H1 (cell line): ENCODE data around the gene OGFRL1. TPM values are rescaled to one million over a fixed set of nuclear protein-coding genes. Genes with fewer than 3 reads are reported as not detected.

ENCODE experiments used
- CTCF ChIA-PET: fragments of 300-600 bp; sonication (Branson Sonifier 250); formaldehyde crosslinking; loops from one replicate; lab custom pipeline; 2021; ENCODE audit not compliant: partially characterized antibody; lab: Charles Lee
- POLR2A ChIA-PET: fragments of 300-600 bp; sonication (Branson Sonifier 250); formaldehyde crosslinking; loops from one replicate; lab custom pipeline; 2021; ENCODE audit warnings: inconsistent platforms; ENCODE audit not compliant: partially characterized antibody; lab: Charles Lee
- DNase-seq, 2 experiments: peaks; one replicate each; pipeline versions ENCODE4 v3.0.0 to v3.0.0-alpha.2; 2010 to 2022; ENCODE audit warnings: low spot score in 2 of 2, low read depth in 1 of 2, mixed read lengths in 1 of 2
- FAIRE-seq: peaks from 2 replicates; lab custom pipeline; 2011; peaks lifted over from hg19 to GRCh38; lab: Jason Lieb, UNC
- H2AFZ ChIP-seq: 2 replicates; pipeline ENCODE4 v1.8.1; 2012; ENCODE audit warnings: low read length, inconsistent platforms
- H2AK5ac ChIP-seq: 2 replicates; pipeline ENCODE4 v1.6.1; 2013; ENCODE audit warnings: low read depth, low read length
- H2BK120ac ChIP-seq: replicated peaks from 2 replicates; pipeline ENCODE3; 2013; ENCODE audit warnings: low read depth, low read length, inconsistent platforms
- H2BK12ac ChIP-seq: 2 replicates; pipeline ENCODE4 v1.6.1; 2013; ENCODE audit warnings: low read depth, low read length
- H2BK15ac ChIP-seq: 2 replicates; pipeline ENCODE4 v1.6.1; 2013; ENCODE audit warnings: low read length
- H2BK20ac ChIP-seq: 2 replicates; pipeline ENCODE4 v1.6.1; 2013; ENCODE audit warnings: low read length
- H2BK5ac ChIP-seq: 2 replicates; pipeline ENCODE4 v1.6.1; 2013; ENCODE audit warnings: low read depth, low read length
- H3K14ac ChIP-seq: 2 replicates; pipeline ENCODE4 v1.6.1; 2013; ENCODE audit warnings: inconsistent platforms; ENCODE audit not compliant: insufficient read length
- H3K18ac ChIP-seq: 2 replicates; pipeline ENCODE4 v1.6.1; 2013; ENCODE audit warnings: low read length; ENCODE audit errors: extremely low read depth
- H3K23ac ChIP-seq: 2 replicates; pipeline ENCODE4 v1.6.1; 2013; ENCODE audit warnings: inconsistent platforms; ENCODE audit not compliant: insufficient read length
- H3K23me2 ChIP-seq: 2 replicates; pipeline ENCODE4 v1.6.1; 2013; ENCODE audit warnings: low read depth, low read length
- H3K27ac ChIP-seq: 2 replicates; pipeline ENCODE4 v1.6.1; 2011; ENCODE audit warnings: low read depth, low read length, inconsistent platforms
- H3K27me3 ChIP-seq, 4 experiments: replicated peaks in 1 of 4; 1 replicate in 1 of 4; 2 replicates in 3 of 4; pipeline versions ENCODE4 v1.6.1 to v1.8.1; 2011 to 2013; ENCODE audit warnings: low read length in 3 of 4, mild to moderate bottlenecking in 3 of 4, inconsistent platforms in 2 of 4, mixed read lengths in 2 of 4, moderate library complexity in 1 of 4; ENCODE audit not compliant: control insufficient read depth in 3 of 4, insufficient read depth in 3 of 4; ENCODE audit errors: extremely low read depth in 1 of 4
- H3K36me3 ChIP-seq, 4 experiments: 2 replicates each; pipeline versions ENCODE4 v1.6.1 to v1.8.1; 2011 to 2013; ENCODE audit warnings: mild to moderate bottlenecking in 4 of 4, low read length in 3 of 4, moderate library complexity in 2 of 4, control low read depth in 1 of 4, inconsistent platforms in 1 of 4; ENCODE audit not compliant: insufficient read depth in 4 of 4, control insufficient read depth in 2 of 4
- H3K4ac ChIP-seq: replicated peaks from 2 replicates; pipeline ENCODE3; 2013; ENCODE audit warnings: low read length, low read depth, mixed read lengths, inconsistent platforms; ENCODE audit not compliant: insufficient read length
- H3K4me1 ChIP-seq, 4 experiments: replicated peaks in 1 of 4; 1 replicate in 1 of 4; 2 replicates in 3 of 4; pipeline versions ENCODE4 v1.6.1 to v1.8.1; 2011 to 2013; ENCODE audit warnings: low read length in 3 of 4, inconsistent platforms in 2 of 4, mixed read lengths in 1 of 4; ENCODE audit not compliant: insufficient read depth in 4 of 4, control insufficient read depth in 3 of 4
- H3K4me2 ChIP-seq, 2 experiments: 2 replicates each; pipeline versions ENCODE4 v1.6.1 to v1.8.1; 2011 to 2013; ENCODE audit warnings: low read depth in 2 of 2, low read length in 2 of 2, control low read depth in 1 of 2, inconsistent platforms in 1 of 2, mild to moderate bottlenecking in 1 of 2; ENCODE audit not compliant: insufficient read depth in 1 of 2
- H3K4me3 ChIP-seq, 4 experiments: fragments of 200-600, 300-600 bp in 1 of 4; sonication (generic), shearing (Covaris generic), sonication (Bioruptor Twin) in 1 of 4; 2 replicates each; pipeline versions ENCODE4 v1.5.1 to v1.8.1; 2011 to 2016; ENCODE audit warnings: low read length in 4 of 4, low read depth in 3 of 4, control low read depth in 2 of 4, inconsistent platforms in 2 of 4, mild to moderate bottlenecking in 2 of 4, mixed read lengths in 1 of 4, moderate library complexity in 1 of 4; ENCODE audit not compliant: insufficient read depth in 2 of 4; ENCODE audit errors: extremely low read depth in 1 of 4
- H3K56ac ChIP-seq: replicated peaks from 2 replicates; pipeline ENCODE3; 2013; ENCODE audit warnings: low read depth, mild to moderate bottlenecking, mixed read lengths, low read length, inconsistent platforms; ENCODE audit not compliant: insufficient read length
- H3K79me1 ChIP-seq: 2 replicates; pipeline ENCODE4 v1.6.1; 2013; ENCODE audit warnings: low read depth, low read length, control low read depth
- H3K79me2 ChIP-seq, 2 experiments: 2 replicates each; pipeline versions ENCODE4 v1.6.1 to v1.8.1; 2012 to 2013; ENCODE audit warnings: low read length in 2 of 2, mild to moderate bottlenecking in 2 of 2, inconsistent platforms in 1 of 2; ENCODE audit not compliant: insufficient read depth in 2 of 2, control insufficient read depth in 1 of 2
- H3K9ac ChIP-seq, 4 experiments: replicated peaks in 1 of 4; 1 replicate in 1 of 4; 2 replicates in 3 of 4; pipeline versions ENCODE4 v1.6.1 to v1.8.1; 2011 to 2013; ENCODE audit warnings: low read depth in 3 of 4, low read length in 3 of 4, control low read depth in 2 of 4, mild to moderate bottlenecking in 2 of 4, moderate library complexity in 2 of 4, inconsistent platforms in 1 of 4; ENCODE audit errors: extremely low read depth in 1 of 4
- H3K9me3 ChIP-seq, 2 experiments: 2 replicates each; pipeline versions ENCODE4 v1.6.1 to v1.8.1; 2012 to 2013; ENCODE audit warnings: mild to moderate bottlenecking in 2 of 2, moderate library complexity in 2 of 2, control low read depth in 1 of 2, inconsistent platforms in 1 of 2, low read depth in 1 of 2, low read length in 1 of 2, mixed read lengths in 1 of 2; ENCODE audit not compliant: insufficient read depth in 2 of 2
- H4K20me1 ChIP-seq, 2 experiments: replicated peaks in 1 of 2; 2 replicates each; pipeline versions ENCODE3 to v1.8.1; 2011 to 2013; ENCODE audit warnings: inconsistent platforms in 2 of 2, low read length in 2 of 2, mild to moderate bottlenecking in 1 of 2; ENCODE audit not compliant: insufficient read depth in 2 of 2, control insufficient read depth in 1 of 2
- H4K5ac ChIP-seq: 2 replicates; pipeline ENCODE4 v1.6.1; 2013; ENCODE audit warnings: low read length, low read depth, mixed read lengths, inconsistent platforms; ENCODE audit not compliant: insufficient read length
- H4K8ac ChIP-seq: 2 replicates; pipeline ENCODE4 v1.8.0; 2013; ENCODE audit warnings: mild to moderate bottlenecking, moderate library complexity, low read length, inconsistent platforms; ENCODE audit not compliant: insufficient read depth; ENCODE audit errors: extremely low read depth
- H4K91ac ChIP-seq: replicated peaks from 2 replicates; pipeline ENCODE3; 2013; ENCODE audit warnings: low read length, mixed read lengths, inconsistent platforms; ENCODE audit not compliant: insufficient read length
- NRF1 ChIP-seq: IDR thresholded peaks from 2 replicates; pipeline ENCODE4 v1.6.1; 2011; ENCODE audit warnings: mild to moderate bottlenecking, low read depth, low read length, improper control_type of control experiment
- POLR2A ChIP-seq, 2 experiments: IDR thresholded peaks; 1 replicate in 1 of 2; 2 replicates in 1 of 2; pipeline ENCODE4 v1.6.1; 2011; ENCODE audit warnings: low read depth in 2 of 2, low read length in 2 of 2, mild to moderate bottlenecking in 2 of 2; ENCODE audit errors: control extremely low read depth in 1 of 2
- RAD21 ChIP-seq, 2 experiments: IDR thresholded peaks in 1 of 2; conservative IDR thresholded peaks in 1 of 2; 2 replicates each; pipeline ENCODE4 v1.6.1; 2011; ENCODE audit warnings: low read depth in 2 of 2, low read length in 2 of 2, improper control_type of control experiment in 1 of 2, inconsistent platforms in 1 of 2, mild to moderate bottlenecking in 1 of 2, moderate library complexity in 1 of 2
- WGBS, 2 experiments: shearing (Covaris generic) in 1 of 2; methylation state at CpG; one replicate each; pipeline versions ENCODE4 v1.1.6 to v1.1.7; 2013 to 2015; ENCODE audit warnings: low lambda C conversion rate in 2 of 2, mixed read lengths in 2 of 2, inconsistent platforms in 1 of 2, low coverage in 1 of 2, missing lambda C conversion rate in 1 of 2; ENCODE audit not compliant: insufficient replicate concordance in 2 of 2, insufficient coverage in 1 of 2, insufficient read length in 1 of 2; ENCODE audit errors: extremely low coverage in 1 of 2, missing lambda C conversion rate in 1 of 2; 5-methylcytosine and 5-hydroxymethylcytosine counted together
- polyA plus RNA-seq, 7 experiments: library from polyadenylated mRNA; depleted of rRNA in 3 of 7; stranded (reverse) in 5 of 7; unstranded in 2 of 7; fragments of >200 nt in 5 of 7; fragments of 200-250 nt in 2 of 7; gene quantifications; 1 replicate in 5 of 7; 2 replicates in 1 of 7; 4 replicates in 1 of 7; pipeline versions ENCODE4 v1.2.1 to v1.2.3, GENCODE V29; 2011 to 2013; ENCODE audit warnings: missing spikeins in 2 of 7, mixed read lengths in 2 of 7
- total RNA-seq: library from RNA; stranded (reverse); fragmentation: NEBNext Ultra II Directional; extraction: Animal tissue kit (Norgen Biotek cat#: 25700); gene quantifications from 2 replicates; pipeline ENCODE4 v1.2.1, GENCODE V29; 2021

The OGFRL1 gene
- total and polyA plus RNA-seq, 2 of the 8 experiments (the other 6 are each of a cell fraction or from before 2014, with no cell fraction given), result 1.1 to 9.0 TPM

DNA sequence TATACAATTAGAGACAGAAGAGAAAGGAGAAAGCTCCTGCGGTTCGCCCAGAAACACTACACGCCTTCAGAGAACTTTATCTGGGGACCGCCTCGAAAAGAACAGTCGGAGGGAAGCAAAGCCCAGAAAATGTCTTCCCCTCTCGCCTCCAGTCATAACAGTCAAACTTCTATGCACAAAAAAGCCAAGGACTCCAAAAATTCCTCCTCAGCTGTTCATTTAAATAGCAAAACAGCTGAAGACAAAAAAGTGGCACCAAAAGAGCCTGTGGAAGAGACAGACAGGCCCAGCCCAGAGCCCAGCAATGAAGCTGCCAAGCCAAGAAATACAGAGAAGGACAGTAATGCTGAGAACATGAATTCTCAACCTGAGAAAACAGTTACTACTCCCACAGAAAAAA is 12.9 kb downstream of the OGFRL1 start:
- no peak overlapping the region for H3K4me3 ChIP-seq
- no peak overlapping the region for H3K4me2 ChIP-seq
- H3K56ac ChIP-seq, result no peak overlapping the region
- H3K4ac ChIP-seq, result no peak overlapping the region
- H2BK5ac ChIP-seq, result no peak overlapping the region
- H4K8ac ChIP-seq, result no peak overlapping the region
- no peak for DNase-seq
- POLR2A ChIA-PET, result no interaction called here
- CTCF ChIA-PET, result interaction anchor here (0.7 kb wide), 1 partner anchor 10 kb away, joined by 3 read pairs; no protein-coding TSS in a partner anchor
- H3K27me3 ChIP-seq, result no peaks in the 10 kb centered on the region
- no peak for FAIRE-seq
- H3K23ac ChIP-seq, result no peak overlapping the region
- H3K23me2 ChIP-seq, result no peaks in the 10 kb centered on the region
- no peaks in the 10 kb centered on the region for H3K79me1 ChIP-seq
- H3K9me3 ChIP-seq, result no peaks in the 10 kb centered on the region
- no peak overlapping the region for H2AK5ac ChIP-seq
- H2BK15ac ChIP-seq, result no peak overlapping the region
- H3K79me2 ChIP-seq, result no peaks in the 10 kb centered on the region
- no peak overlapping the region for H3K14ac ChIP-seq
- no peak overlapping the region for H3K27ac ChIP-seq
- H4K20me1 ChIP-seq, result no peaks in the 10 kb centered on the region
- H2BK20ac ChIP-seq, result no peak overlapping the region
- 97% methylated on average over 7 of the region's 7 CpGs; no CpG with 5 or more reads in 1 of the 2 experiments for WGBS, 2 experiments
- H3K4me1 ChIP-seq, result peaks cover 0 to 4% (median 0%) of the 10 kb centered on the region in 4 experiments; a peak in 1 of 7 replicates
- no peak overlapping the region for H3K18ac ChIP-seq
- no peak overlapping the region for H2AFZ ChIP-seq
- no peak overlapping the region for H2BK12ac ChIP-seq
- H4K91ac ChIP-seq, result no peak overlapping the region
- peaks cover 0 to 5% (median 0%) of the 10 kb centered on the region in 4 experiments; a peak in 1 of 8 replicates for H3K36me3 ChIP-seq
- no peak overlapping the region for H4K5ac ChIP-seq
- no peak overlapping the region for H3K9ac ChIP-seq
- no peak overlapping the region for H2BK120ac ChIP-seq
- TF ChIP-seq NRF1, result no peak
- TF ChIP-seq RAD21 (IDR thresholded peaks at IDR 0.05 in 1 of 2, conservative IDR thresholded peaks at IDR 0.05 in 1 of 2; ENCODE audit: low read depth in 2 of 2, low read length in 2 of 2), result no peak
- no peak for TF ChIP-seq POLR2A (IDR thresholded peaks at IDR 0.05; ENCODE audit: control extremely low read depth in 1 of 2, low read depth in 2 of 2, low read length in 2 of 2)
